ENCODE data around the gene ZNF532. TPM values are rescaled to one million over a fixed set of nuclear protein-coding genes. Genes with fewer than 3 reads are reported as not detected.

Gene ZNF532
- total and polyA plus RNA-seq, 2 donors (not counting 3 experiments of a cell fraction or from before 2014, with no cell fraction given) = 42.3 to 70.1 TPM

DNA sequence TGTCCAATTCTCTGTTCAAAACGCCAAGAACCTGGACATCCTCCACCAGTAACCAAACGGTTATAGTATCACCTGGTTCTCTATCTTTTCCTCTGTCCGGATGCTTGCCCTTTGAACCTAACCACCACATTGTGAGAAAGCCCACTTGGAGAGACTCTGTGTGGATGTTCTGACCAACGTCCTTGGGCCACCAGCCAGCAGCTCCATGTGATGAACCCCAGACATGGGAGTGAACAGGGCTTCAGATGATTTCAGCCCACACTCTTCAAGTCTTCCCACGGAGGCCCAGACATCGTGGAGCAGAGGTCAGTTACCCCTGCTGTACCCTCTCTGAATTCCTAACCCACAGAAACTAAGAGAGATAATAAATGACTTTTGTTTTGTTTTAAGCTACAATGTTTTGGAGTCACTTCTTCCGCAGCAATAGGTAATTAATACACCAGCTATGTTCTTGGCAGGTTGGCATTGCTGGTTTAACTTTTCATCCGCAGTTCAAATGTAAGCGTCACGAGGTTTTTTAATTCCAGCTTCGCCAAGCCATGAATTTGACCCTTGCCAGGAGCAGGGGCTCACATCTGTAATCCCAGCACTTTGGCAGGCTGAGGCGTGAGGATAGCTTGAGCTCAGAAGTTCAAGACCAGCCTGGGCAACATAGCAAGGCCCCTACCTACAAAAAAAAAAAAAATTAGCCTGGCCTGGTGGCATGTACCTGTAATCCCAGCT lies 36.1 kb upstream of the ZNF532 start:
- intact Hi-C loops (cut with micrococcal nuclease) = no loop called here
- H3K36me3 ChIP-seq (ENCODE audit: control insufficient read depth in 2 of 2, extremely low read depth in 1 of 2, insufficient read depth in 2 of 2, low read length in 2 of 2) = no peaks in the 10 kb centered on the region
- TF ChIP-seq, protein P1, sequence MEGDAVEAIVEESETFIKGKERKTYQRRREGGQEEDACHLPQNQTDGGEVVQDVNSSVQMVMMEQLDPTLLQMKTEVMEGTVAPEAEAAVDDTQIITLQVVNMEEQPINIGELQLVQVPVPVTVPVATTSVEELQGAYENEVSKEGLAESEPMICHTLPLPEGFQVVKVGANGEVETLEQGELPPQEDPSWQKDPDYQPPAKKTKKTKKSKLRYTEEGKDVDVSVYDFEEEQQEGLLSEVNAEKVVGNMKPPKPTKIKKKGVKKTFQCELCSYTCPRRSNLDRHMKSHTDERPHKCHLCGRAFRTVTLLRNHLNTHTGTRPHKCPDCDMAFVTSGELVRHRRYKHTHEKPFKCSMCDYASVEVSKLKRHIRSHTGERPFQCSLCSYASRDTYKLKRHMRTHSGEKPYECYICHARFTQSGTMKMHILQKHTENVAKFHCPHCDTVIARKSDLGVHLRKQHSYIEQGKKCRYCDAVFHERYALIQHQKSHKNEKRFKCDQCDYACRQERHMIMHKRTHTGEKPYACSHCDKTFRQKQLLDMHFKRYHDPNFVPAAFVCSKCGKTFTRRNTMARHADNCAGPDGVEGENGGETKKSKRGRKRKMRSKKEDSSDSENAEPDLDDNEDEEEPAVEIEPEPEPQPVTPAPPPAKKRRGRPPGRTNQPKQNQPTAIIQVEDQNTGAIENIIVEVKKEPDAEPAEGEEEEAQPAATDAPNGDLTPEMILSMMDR (IDR thresholded peaks at IDR 0.05; ENCODE audit: extremely low read depth in 1 of 2, insufficient read depth in 1 of 2, low read depth in 1 of 2, low read length in 2 of 2) = no peak
- no peak for TF ChIP-seq GATA2 (IDR thresholded peaks at IDR 0.05; ENCODE audit: insufficient read depth, insufficient read length, low read depth, low read length)
- TF ChIP-seq JUN (IDR thresholded peaks at IDR 0.05; ENCODE audit: borderline replicate concordance, insufficient read depth, insufficient read length, low read depth) = no peak
- no peak for TF ChIP-seq POLR2AphosphoS5 (IDR thresholded peaks at IDR 0.05; ENCODE audit: insufficient read depth, low read depth, low read length)
- TF ChIP-seq FOS (IDR thresholded peaks at IDR 0.05; ENCODE audit: borderline replicate concordance, insufficient read depth, low read length) = no peak
- TF ChIP-seq EZH2 (IDR thresholded peaks at IDR 0.05; ENCODE audit: borderline replicate concordance, low read depth, low read length, severe bottlenecking) = no peak
- TF ChIP-seq, protein P2, sequence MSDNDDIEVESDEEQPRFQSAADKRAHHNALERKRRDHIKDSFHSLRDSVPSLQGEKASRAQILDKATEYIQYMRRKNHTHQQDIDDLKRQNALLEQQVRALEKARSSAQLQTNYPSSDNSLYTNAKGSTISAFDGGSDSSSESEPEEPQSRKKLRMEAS (IDR thresholded peaks at IDR 0.05; ENCODE audit: insufficient read depth, insufficient read length) = no peak
- no peak for TF ChIP-seq MYC (IDR thresholded peaks at IDR 0.05; ENCODE audit: low read depth, low read length)
- no peak for TF ChIP-seq POLR2A (IDR thresholded peaks at IDR 0.05; ENCODE audit: low read depth, low read length)
- CTCF ChIA-PET = interaction anchor here (0.7 to 1.4 kb wide), 5 partner anchors 11 to 213 kb away, joined by 3 read pairs; no protein-coding TSS in a partner anchor
- FAIRE-seq (no peak), DNase-seq (ENCODE audit: low read depth, low spot score) (no peak)
- H3K27ac ChIP-seq (ENCODE audit: insufficient read depth, low read depth, low read length) = no peak overlapping the region
- no peaks in the 10 kb centered on the region for H3K9me1 ChIP-seq (replicated peaks; ENCODE audit: control insufficient read depth, extremely low read depth, insufficient read depth, low read length)
- H3K9ac ChIP-seq (replicated peaks; ENCODE audit: extremely low read depth, insufficient read depth, low read length) = no peak overlapping the region
- POLR2A ChIA-PET = no interaction called here
- H3K4me3 ChIP-seq (replicated peaks in 1 of 3; ENCODE audit: insufficient read depth in 1 of 3, low read depth in 1 of 3, low read length in 3 of 3) = no peak overlapping the region
- no peaks in the 10 kb centered on the region for H3K4me1 ChIP-seq (ENCODE audit: control insufficient read depth, extremely low read depth, insufficient read depth, low read length)
- no peak overlapping the region for H3K4me2 ChIP-seq (ENCODE audit: insufficient read depth, low read length)
- H3K79me2 ChIP-seq (ENCODE audit: control insufficient read depth, insufficient read depth, low read length) = no peaks in the 10 kb centered on the region
- H2AFZ ChIP-seq (ENCODE audit: low read depth, low read length) = no peak overlapping the region
- H4K20me1 ChIP-seq (replicated peaks; ENCODE audit: control insufficient read depth, extremely low read depth, insufficient read depth, low read length) = no peaks in the 10 kb centered on the region
- H3K27me3 ChIP-seq (ENCODE audit: control insufficient read depth in 2 of 2, insufficient read depth in 2 of 2, low read length in 2 of 2) = no peaks in the 10 kb centered on the region
- dilution Hi-C loops (cut with MboI; ENCODE audit: extremely low pct_ligation_motif_present, low sequenced_read_pairs) = no loop called here
- no TSS peak for BruUV-seq (replicated peaks)
- no peaks in the 10 kb centered on the region for H3K9me3 ChIP-seq (replicated peaks; ENCODE audit: control insufficient read depth, insufficient read depth, low read length)
